ENCODE data around the gene RGL1. TPM values are rescaled to one million over a fixed set of nuclear protein-coding genes. Genes with fewer than 3 reads are reported as not detected.

The RGL1 gene
- total RNA-seq, 4 donors from 2014 or later: 11.6 to 22.5 (median 15.0) TPM

- H3K4me3 ChIP-seq (ENCODE audit: low read depth, poor library complexity, severe bottlenecking): no peak overlapping the region
- intact Hi-C loops (cut with DNase I; ENCODE audit: low total_unique reads): no loop called here
- DNase-seq (ENCODE audit: low spot score in 2 of 2): no peak
- WGBS, 2 donors: 92 to 96% methylated on average over 6 of the region's 6 CpGs
- TF ChIP-seq CTCF (IDR thresholded peaks at IDR 0.05): no peak
- no peak for TF ChIP-seq POLR2A (IDR thresholded peaks at IDR 0.05)
These were observed 75.8 kb downstream of the RGL1 start for GRCh38 chr1:183880531-183881243.

- H3K4me3 ChIP-seq (ENCODE audit: low read depth, poor library complexity, severe bottlenecking): no peak overlapping the region
- DNase-seq (ENCODE audit: low spot score in 2 of 2): no peak
- intact Hi-C loops (cut with DNase I; ENCODE audit: low total_unique reads): no loop called here
- WGBS, 2 donors: 34 to 35% methylated on average over 4 of the region's 4 CpGs
- TF ChIP-seq POLR2A (IDR thresholded peaks at IDR 0.05): no peak
- TF ChIP-seq CTCF (IDR thresholded peaks at IDR 0.05): no peak
These were observed 76.6 kb downstream of the RGL1 start for GRCh38 chr1:183881387-183882131.

GRCh38 chr1:183882335-183883167 lies 77.6 kb downstream of the RGL1 start:
- no peak overlapping the region for H3K4me3 ChIP-seq (ENCODE audit: low read depth, poor library complexity, severe bottlenecking)
- intact Hi-C loops (cut with DNase I; ENCODE audit: low total_unique reads): no loop called here
- TF ChIP-seq CTCF (IDR thresholded peaks at IDR 0.05) (no peak), POLR2A (IDR thresholded peaks at IDR 0.05) (no peak)
- 69% methylated on average over 8 of the region's 8 CpGs for WGBS, 2 donors
- no peak for DNase-seq (ENCODE audit: low spot score in 2 of 2)

GRCh38 chr1:183883623-183884022 lies 78.7 kb downstream of the RGL1 start:
- no peak overlapping the region for H3K4me3 ChIP-seq (ENCODE audit: low read depth, poor library complexity, severe bottlenecking)
- 62 to 70% methylated on average over 5 of the region's 5 CpGs for WGBS, 2 donors
- no peak for TF ChIP-seq CTCF (IDR thresholded peaks at IDR 0.05)
- TF ChIP-seq POLR2A (IDR thresholded peaks at IDR 0.05): no peak
- intact Hi-C loops (cut with DNase I; ENCODE audit: low total_unique reads): no loop called here
- DNase-seq (ENCODE audit: low spot score in 2 of 2): peak in 1 of 2 donors; percentile 51

- no peak overlapping the region for H3K4me3 ChIP-seq (ENCODE audit: low read depth, poor library complexity, severe bottlenecking)
- 84 to 88% methylated on average over 4 of the region's 4 CpGs for WGBS, 2 donors
- DNase-seq (ENCODE audit: low spot score in 2 of 2): no peak
- intact Hi-C loops (cut with DNase I; ENCODE audit: low total_unique reads): no loop called here
- TF ChIP-seq POLR2A (IDR thresholded peaks at IDR 0.05) (no peak), CTCF (IDR thresholded peaks at IDR 0.05) (no peak)
These were observed 79.6 kb downstream of the RGL1 start for GRCh38 chr1:183884526-183884925.

Measured in lower leg skin (tissue), 4 donors.